Left ventricle myocardium inferior (tissue), 1 donor: Measurements from ENCODE around the gene COQ9. TPM values are rescaled to one million over a fixed set of nuclear protein-coding genes. Genes with fewer than 3 reads are reported as not detected.
"Not testable (repeated sequence)": the region's sequence is repeated elsewhere in the genome, so short reads cannot be mapped to it uniquely, and the experiment has no call there.

Experiments used
- DNase-seq: peaks from one replicate; pipeline ENCODE4 v3.0.0-alpha.2; 2020
- H3K27ac ChIP-seq: fragments of 200-600 bp; replicated peaks from 2 replicates; pipeline ENCODE4 v1.8.0; 2021
- H3K27me3 ChIP-seq: fragments of 200-600 bp; 2 replicates; pipeline ENCODE4 v1.8.0; 2021; ENCODE audit warnings: low read depth
- H3K36me3 ChIP-seq: fragments of 200-600 bp; 2 replicates; pipeline ENCODE4 v1.8.0; 2021
- H3K4me1 ChIP-seq: fragments of 200-600 bp; 2 replicates; pipeline ENCODE4 v1.8.0; 2021
- H3K4me3 ChIP-seq: fragments of 200-600 bp; 2 replicates; pipeline ENCODE4 v1.8.0; 2021; ENCODE audit warnings: mild to moderate bottlenecking, moderate library complexity
- H3K9me3 ChIP-seq: fragments of 200-600 bp; replicated peaks from 2 replicates; pipeline ENCODE4 v1.8.0; 2021
- intact Hi-C: fragments of 100-400 bp; cut with micrococcal nuclease; formaldehyde crosslinking; loops from one replicate; pipeline ENCODE4 v1.11.0; 2022
- long read RNA-seq: library from polyadenylated mRNA; unstranded; transcript quantifications from one replicate; pipeline ENCODE4 v2.0.0, GENCODE V29; 2021
- total RNA-seq: library from RNA; stranded (reverse); fragmentation: NEBNext Ultra II Directional; extraction: Animal tissue kit (Norgen Biotek cat#: 25700); gene quantifications from one replicate; pipeline ENCODE4 v1.2.1, GENCODE V29; 2021
- TF ChIP-seq, protein P1 (sequence below): fragments of 200-600 bp; IDR thresholded peaks from 2 replicates; pipeline ENCODE4 v1.8.0; 2021; ENCODE audit warnings: antibody characterized with exemption, mild to moderate bottlenecking, borderline replicate concordance
- donor health status: DM: no; HTN: yes; CAD: no; lungs with severe emphysema.

COQ9 gene, protein sequence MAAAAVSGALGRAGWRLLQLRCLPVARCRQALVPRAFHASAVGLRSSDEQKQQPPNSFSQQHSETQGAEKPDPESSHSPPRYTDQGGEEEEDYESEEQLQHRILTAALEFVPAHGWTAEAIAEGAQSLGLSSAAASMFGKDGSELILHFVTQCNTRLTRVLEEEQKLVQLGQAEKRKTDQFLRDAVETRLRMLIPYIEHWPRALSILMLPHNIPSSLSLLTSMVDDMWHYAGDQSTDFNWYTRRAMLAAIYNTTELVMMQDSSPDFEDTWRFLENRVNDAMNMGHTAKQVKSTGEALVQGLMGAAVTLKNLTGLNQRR
- 234 TPM for total RNA-seq
- long read RNA-seq, transcript COQ9-201 (9 exons, 1,677 nt): major isoform, 739 of 877 reads
- long read RNA-seq, partial matches to known transcripts: 53 of 877 reads
- long read RNA-seq, other reads (novel, unspliced or antisense): 76 of 877 reads

DNA sequence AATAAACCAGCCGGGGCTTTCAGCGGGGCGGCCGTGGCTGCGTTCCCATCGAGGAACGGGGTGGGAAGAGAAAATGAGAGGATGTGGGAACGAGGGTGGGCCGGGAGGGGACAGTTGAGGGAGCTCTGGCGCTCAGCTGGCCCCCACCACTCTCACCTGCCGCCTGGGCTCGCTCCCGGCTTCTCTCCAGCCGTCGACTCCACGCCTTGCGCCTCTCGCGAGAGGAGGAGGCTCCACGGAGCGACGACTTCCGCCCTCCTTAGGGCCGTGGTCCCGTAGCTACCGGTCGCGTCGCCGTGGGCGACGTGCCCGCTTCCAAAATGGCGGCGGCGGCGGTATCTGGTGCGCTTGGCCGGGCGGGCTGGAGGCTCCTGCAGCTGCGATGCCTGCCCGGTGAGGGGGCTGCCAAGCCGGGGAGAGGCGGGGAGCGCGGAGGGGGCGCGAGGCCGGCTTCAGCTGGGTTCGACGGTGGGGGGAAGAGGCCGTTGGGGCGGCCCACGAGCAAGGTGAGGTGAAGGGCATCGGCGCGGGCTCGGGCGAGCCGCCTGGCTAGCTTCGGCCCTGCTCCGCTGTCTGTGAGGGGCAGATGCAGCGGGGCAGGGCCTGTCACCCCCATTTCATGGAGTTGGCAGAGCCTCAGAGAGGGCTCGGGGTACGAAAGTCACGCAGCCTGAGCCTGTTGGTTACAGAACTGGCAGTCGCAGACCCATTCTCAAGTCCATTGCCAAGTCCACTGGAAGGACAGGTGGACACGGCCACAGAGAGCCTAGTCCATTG is at the start of gene COQ9, which contains the start of gene CIAPIN1:
TSS of gene COQ9 (plus strand) at position 294 of the 777 bp plus-strand sequence. CDS start at position 321, 27 bp downstream.
TSS of gene CIAPIN1 (minus strand) at position 200 of the 777 bp plus-strand sequence. CDS start 6,457 bp downstream, outside the sequence.
- intact Hi-C loops: no loop called here
- peaks cover 63% of the 10 kb centered on the region for H3K4me1 ChIP-seq
- TF ChIP-seq, protein P1, sequence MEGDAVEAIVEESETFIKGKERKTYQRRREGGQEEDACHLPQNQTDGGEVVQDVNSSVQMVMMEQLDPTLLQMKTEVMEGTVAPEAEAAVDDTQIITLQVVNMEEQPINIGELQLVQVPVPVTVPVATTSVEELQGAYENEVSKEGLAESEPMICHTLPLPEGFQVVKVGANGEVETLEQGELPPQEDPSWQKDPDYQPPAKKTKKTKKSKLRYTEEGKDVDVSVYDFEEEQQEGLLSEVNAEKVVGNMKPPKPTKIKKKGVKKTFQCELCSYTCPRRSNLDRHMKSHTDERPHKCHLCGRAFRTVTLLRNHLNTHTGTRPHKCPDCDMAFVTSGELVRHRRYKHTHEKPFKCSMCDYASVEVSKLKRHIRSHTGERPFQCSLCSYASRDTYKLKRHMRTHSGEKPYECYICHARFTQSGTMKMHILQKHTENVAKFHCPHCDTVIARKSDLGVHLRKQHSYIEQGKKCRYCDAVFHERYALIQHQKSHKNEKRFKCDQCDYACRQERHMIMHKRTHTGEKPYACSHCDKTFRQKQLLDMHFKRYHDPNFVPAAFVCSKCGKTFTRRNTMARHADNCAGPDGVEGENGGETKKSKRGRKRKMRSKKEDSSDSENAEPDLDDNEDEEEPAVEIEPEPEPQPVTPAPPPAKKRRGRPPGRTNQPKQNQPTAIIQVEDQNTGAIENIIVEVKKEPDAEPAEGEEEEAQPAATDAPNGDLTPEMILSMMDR: no peak

DNA sequence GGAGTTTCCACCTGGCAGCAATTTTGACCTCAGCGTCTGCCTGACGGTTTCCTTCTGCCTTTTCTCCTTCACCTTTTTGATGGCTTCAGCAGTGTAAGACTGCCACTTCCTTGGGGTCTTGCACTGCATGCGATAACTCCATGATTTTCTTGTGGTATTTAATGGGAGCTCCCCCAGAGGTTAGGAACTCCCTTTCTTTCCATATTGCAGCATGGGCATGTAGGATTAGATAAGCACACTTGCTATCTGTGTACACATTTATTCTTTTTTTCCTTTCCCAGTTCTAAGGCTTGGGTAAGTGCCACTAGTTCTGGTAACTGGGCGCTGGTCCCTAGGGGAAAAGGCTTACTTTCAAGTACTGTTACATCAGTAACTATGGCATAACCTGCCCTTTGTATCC is 49.8 kb upstream of the COQ9 start:
- DNase-seq, H3K4me3 ChIP-seq, H3K36me3 ChIP-seq, intact Hi-C loops, H3K27ac ChIP-seq, H3K9me3 ChIP-seq, H3K27me3 ChIP-seq: not testable (repeated sequence)
- peaks cover 10% of the 10 kb centered on the region for H3K4me1 ChIP-seq

More for the DNA sequence above, at the start of gene COQ9, which contains the start of gene CIAPIN1:
- H3K27ac ChIP-seq: peak within 1 kb of the TSS; percentile 98
- no peaks in the 10 kb centered on the region for H3K27me3 ChIP-seq
- H3K36me3 ChIP-seq: peaks cover 17% of the 10 kb centered on the region
- DNase-seq: peak; percentile 96
- H3K4me3 ChIP-seq: peak within 1 kb of the TSS; percentile 98
- no peaks in the 10 kb centered on the region for H3K9me3 ChIP-seq

DNA sequence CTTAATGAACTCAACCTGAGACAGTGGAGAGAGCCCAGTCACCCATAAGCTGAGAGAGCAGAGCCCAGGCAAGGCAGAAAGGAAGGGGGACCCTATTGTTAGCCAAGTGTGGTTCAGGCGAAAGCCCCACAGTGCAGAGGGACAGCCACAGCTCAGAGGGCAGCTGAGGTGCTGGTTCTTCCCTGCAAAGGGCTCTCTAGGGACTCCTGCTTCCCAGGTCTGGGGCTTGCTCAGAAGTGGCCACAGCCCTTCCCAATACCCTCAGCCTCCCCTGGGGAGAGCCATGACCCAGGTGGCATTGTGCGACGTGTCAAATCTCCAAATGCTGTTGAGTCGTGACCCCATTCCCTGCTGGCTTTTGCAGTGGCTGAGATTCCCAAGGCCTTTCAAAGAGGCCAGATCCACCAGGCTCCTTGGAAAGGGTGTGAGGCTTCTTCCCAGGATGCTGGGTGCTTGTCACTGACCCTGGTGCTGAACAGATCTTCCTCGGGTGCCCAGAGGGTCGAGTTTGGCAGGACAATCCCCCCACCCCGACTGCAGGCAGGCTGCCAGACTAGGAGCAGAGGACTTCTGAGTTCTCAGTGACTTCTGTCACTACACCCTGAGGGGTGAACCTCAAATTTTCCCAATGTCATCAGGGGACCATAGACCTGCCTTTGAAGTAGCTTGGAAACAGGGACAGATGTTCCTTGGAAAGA is 45.2 kb upstream of the COQ9 start:
- no peaks in the 10 kb centered on the region for H3K36me3 ChIP-seq
- no peak overlapping the region for H3K27ac ChIP-seq
- H3K27me3 ChIP-seq: no peaks in the 10 kb centered on the region
- DNase-seq: no peak
- TF ChIP-seq, protein P1: no peak
- H3K4me3 ChIP-seq: no peak overlapping the region
- no peaks in the 10 kb centered on the region for H3K4me1 ChIP-seq
- intact Hi-C loops: no loop called here
- no peaks in the 10 kb centered on the region for H3K9me3 ChIP-seq

DNA sequence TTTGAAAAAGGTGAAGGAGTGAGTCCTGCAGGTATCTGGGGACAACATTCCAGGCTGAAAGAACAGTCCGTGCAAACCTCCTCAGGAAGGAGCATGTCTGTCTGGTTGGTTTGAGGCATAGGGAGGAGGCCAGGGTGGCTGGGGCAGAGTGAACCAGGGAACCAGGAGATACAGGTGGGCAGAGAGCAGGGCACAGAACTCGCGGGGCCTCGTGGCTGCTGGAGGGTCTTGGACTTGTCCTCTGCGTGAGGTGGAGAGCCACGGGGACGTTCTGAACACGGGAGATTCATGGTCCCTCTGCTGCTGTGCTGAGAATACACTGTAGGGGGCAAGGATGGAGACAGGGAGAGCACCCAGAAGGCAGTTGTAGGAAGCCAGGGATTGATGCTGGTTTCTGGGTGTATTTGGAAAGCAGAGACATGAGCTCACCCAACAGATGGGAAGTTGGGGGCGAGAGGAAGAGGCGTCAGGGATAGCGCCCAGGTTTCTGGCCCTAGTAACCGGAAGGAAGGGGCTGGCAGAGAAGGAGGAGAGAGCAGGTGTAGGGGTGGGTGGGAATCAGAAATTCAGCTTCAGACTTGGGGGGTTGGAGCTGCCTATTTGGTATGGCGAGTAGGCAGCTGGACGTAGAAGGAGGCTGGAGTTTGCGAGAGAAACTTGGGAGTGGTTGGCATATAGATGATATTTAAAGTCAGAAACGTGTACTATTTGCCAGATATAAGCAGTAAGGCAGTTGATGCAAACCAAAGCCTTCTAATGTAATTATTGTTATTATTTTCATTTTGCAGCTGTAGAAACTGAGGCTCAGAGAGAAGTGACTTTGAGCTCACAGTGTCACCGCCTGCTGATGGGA is 43.1 kb upstream of the COQ9 start, which contains the start of gene CCL17:
TSS of gene CCL17 (plus strand) at position 803 of the 853 bp plus-strand sequence. CDS start 9,166 bp downstream, outside the sequence.
- H3K36me3 ChIP-seq: no peaks in the 10 kb centered on the region
- H3K4me3 ChIP-seq: no peak within 1 kb of the TSS
- H3K27me3 ChIP-seq: no peaks in the 10 kb centered on the region
- no peak within 1 kb of the TSS for H3K27ac ChIP-seq
- intact Hi-C loops: no loop called here
- no peak for DNase-seq
- peaks cover 7% of the 10 kb centered on the region for H3K4me1 ChIP-seq
- no peaks in the 10 kb centered on the region for H3K9me3 ChIP-seq
- TF ChIP-seq, protein P1: no peak

DNA sequence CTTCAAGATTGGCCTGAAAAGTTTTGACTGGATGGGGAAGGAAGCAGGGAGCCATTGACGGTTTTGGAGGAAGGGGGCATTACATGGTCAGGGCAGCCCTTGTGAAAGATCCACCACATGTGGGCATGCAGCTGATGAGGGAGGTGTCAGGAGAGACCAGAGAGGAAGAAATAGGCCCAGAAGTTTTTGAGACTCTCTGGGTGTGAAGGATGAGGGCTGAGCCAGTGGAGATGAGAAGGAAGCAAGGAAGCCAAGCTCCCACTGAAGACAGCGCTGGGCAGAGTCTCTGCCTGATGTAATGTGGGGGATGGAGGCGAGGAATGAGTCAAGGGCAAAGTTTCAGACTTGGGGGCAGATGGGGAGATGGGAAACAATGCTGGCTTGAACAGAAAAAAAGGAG is 42.2 kb upstream of the COQ9 start:
- Histone ChIP-seq H3K9me3 (no peaks in the 10 kb centered on the region), H3K4me1 (peaks cover 15% of the 10 kb centered on the region), H3K27me3 (no peaks in the 10 kb centered on the region), H3K27ac (no peak overlapping the region), H3K36me3 (no peaks in the 10 kb centered on the region), H3K4me3 (no peak overlapping the region)
- intact Hi-C loops: no loop called here
- TF ChIP-seq, protein P1: no peak
- no peak for DNase-seq
